ENCODE results near the gene CDKN2B-AS1. TPM values are rescaled to one million over a fixed set of nuclear protein-coding genes. Genes with fewer than 3 reads are reported as not detected.

Gene CDKN2B-AS1
- total RNA-seq, 1 experiment from 2014 or later = not detected

DNA sequence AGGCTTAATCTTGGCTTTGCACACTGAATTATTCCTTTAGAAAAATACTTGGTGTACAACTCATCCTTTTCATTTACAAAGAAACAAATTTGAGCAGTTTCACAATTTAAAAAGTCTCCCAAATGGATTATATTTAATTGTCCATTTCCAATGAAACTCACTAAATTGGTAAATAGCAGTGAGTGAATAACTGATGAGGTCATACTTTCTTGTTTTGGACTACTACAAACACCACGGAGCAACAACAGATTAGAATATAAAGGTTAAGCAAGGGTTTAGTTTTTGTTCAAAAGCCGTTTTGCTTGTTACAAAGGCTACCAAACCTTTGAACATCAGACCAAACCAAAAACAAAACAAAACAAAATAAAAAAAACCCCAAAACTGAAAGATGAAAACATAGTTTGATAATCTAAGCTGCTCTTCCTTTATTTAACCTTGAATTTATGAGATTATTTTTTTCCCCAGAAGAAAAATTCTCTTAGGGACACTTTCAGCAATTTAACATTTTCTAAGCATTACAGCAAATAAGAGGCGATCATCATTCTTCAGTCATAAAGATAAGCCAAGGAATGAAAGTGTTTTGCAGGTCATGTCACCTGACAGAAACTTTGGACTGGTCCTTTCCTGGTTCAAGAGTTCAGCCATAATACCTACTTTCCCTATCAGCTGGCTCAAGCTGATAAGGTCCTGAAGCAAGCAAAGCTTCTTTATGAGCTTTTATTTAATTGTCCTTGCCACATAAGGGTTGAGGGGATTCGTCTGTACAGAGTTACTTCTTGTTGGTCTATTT lies 114.2 kb downstream of the CDKN2B-AS1 start:
- Mint-ChIP-seq H3K4me1 (peaks cover 4 to 9% of the 10 kb centered on the region in 2 experiments; a peak in 3 of 4 replicates), H3K36me3 (ENCODE audit: insufficient read depth in 1 of 3, low read depth in 3 of 3) (no peaks in the 10 kb centered on the region), H3K27ac (no peak overlapping the region), H3K9me3 (no peaks in the 10 kb centered on the region), H3K4me3 (no peak overlapping the region), H3K27me3 (ENCODE audit: low read depth) (no peaks in the 10 kb centered on the region)
- H3T11ph ChIP-seq (ENCODE audit: low read length) = no peak overlapping the region
- no peak overlapping the region for H3K23ac ChIP-seq (ENCODE audit: insufficient read length, low read depth, low read length)
- WGBS (ENCODE audit: extremely low coverage, insufficient read length, low lambda C conversion rate) = no CpG with 5 or more reads among the region's 4 CpGs
- H2BK20ac ChIP-seq (ENCODE audit: low read depth, low read length, poor library complexity, severe bottlenecking) = no peak overlapping the region
- no peak overlapping the region for H3K14ac ChIP-seq (ENCODE audit: insufficient read depth, low read length)
- H4K91ac ChIP-seq (ENCODE audit: insufficient read length, low read depth, low read length) = no peak overlapping the region
- H3K79me1 ChIP-seq (ENCODE audit: insufficient read depth, low read depth, low read length, poor library complexity, severe bottlenecking) = no peaks in the 10 kb centered on the region
- TF ChIP-seq CTCF (conservative IDR thresholded peaks at IDR 0.05) = no peak
- no peak overlapping the region for H2AK5ac ChIP-seq (ENCODE audit: insufficient read length, low read length)
- no peaks in the 10 kb centered on the region for H3K23me2 ChIP-seq (ENCODE audit: insufficient read length, low read depth, low read length, poor library complexity, severe bottlenecking)
- H2BK5ac ChIP-seq (ENCODE audit: insufficient read length, low read length) = no peak overlapping the region
- H3K4me1 ChIP-seq (ENCODE audit: insufficient read depth, low read length) = peaks cover 3% of the 10 kb centered on the region; the same call in 1 of the 2 replicates
- no peak overlapping the region for H2BK12ac ChIP-seq (ENCODE audit: insufficient read length, low read depth, low read length)
- H3K18ac ChIP-seq (ENCODE audit: insufficient read length, low read depth, low read length) = no peak overlapping the region
- H4K5ac ChIP-seq (ENCODE audit: insufficient read length, low read depth, low read length) = no peak overlapping the region
- DNase-seq = no peak
- no peaks in the 10 kb centered on the region for H3K27me3 ChIP-seq (ENCODE audit: insufficient read depth, low read length)
- H2BK15ac ChIP-seq (ENCODE audit: low read depth, low read length) = no peak overlapping the region
- H2AFZ ChIP-seq (ENCODE audit: low read length) = no peak overlapping the region
- no peak overlapping the region for H3K27ac ChIP-seq (ENCODE audit: insufficient read length, low read depth, low read length)
- no peak overlapping the region for H3K9ac ChIP-seq (ENCODE audit: extremely low read depth, insufficient read length, low read length)
- H3K56ac ChIP-seq (ENCODE audit: insufficient read length, low read depth, low read length) = no peak overlapping the region
- no peak overlapping the region for H3K4me2 ChIP-seq (ENCODE audit: insufficient read depth, insufficient read length, low read length)
- H2BK120ac ChIP-seq (ENCODE audit: low read depth, low read length, poor library complexity, severe bottlenecking) = no peak overlapping the region
- H3K9me3 ChIP-seq (ENCODE audit: control insufficient read depth, low read depth, low read length) = no peaks in the 10 kb centered on the region
- no peaks in the 10 kb centered on the region for H3K79me2 ChIP-seq (ENCODE audit: insufficient read depth, low read length)
- no peak overlapping the region for H3K4ac ChIP-seq (ENCODE audit: low read depth, low read length)
- H4K8ac ChIP-seq (replicated peaks; ENCODE audit: insufficient read length, low read depth, low read length) = no peak overlapping the region
- H4K20me1 ChIP-seq (ENCODE audit: control insufficient read depth, insufficient read depth, insufficient read length) = no peaks in the 10 kb centered on the region

Data from H9 (cell line).